ENCODE measurements around the gene MSN. TPM values are rescaled to one million over a fixed set of nuclear protein-coding genes. Genes with fewer than 3 reads are reported as not detected.

The MSN gene
- total RNA-seq, 1 experiment from 2014 or later: 706 TPM

Other genes with a start within 250 kb of the MSN start
- gene LAS1L, start 132.9 kb upstream of the MSN start, total RNA-seq (2014; rRNA removed; shearing (Covaris generic)): 52.8 and 66.8 TPM in 2 replicates

All from M059J (cell line).